Measurements from ENCODE around the gene CASZ1.

GRCh38 chr1:10659218-10659617 is 137.2 kb downstream of the CASZ1 start:
- TF ChIP-seq GATA2 (IDR thresholded peaks at IDR 0.05; ENCODE audit: low read depth, low read length) (no peak), GATA3 (IDR thresholded peaks at IDR 0.05; ENCODE audit: low read depth, low read length) (no peak)

Measured in SH-SY5Y (cell line).